ENCODE results near the gene ADA.

- TF ChIP-seq POLR2AphosphoS5 (IDR thresholded peaks at IDR 0.05; ENCODE audit: low read depth, low read length) (no peak), REST (IDR thresholded peaks at IDR 0.05; ENCODE audit: insufficient read depth in 1 of 2, low read depth in 2 of 2, low read length in 2 of 2) (no peak), SIN3A (IDR thresholded peaks at IDR 0.05; ENCODE audit: borderline replicate concordance, insufficient read depth, low read length) (no peak), TAF1 (IDR thresholded peaks at IDR 0.05; ENCODE audit: borderline replicate concordance, insufficient read depth, low read length) (no peak), FOXP2 (optimal IDR thresholded peaks at IDR 0.05; ENCODE audit: borderline replicate concordance, extremely low read depth, extremely low read length, insufficient read depth) (no peak)
Measured at GRCh38 chr20:44643154-44643519, 8.4 kb downstream of the ADA start.

All from PFSK-1 (cell line).